HEK293T (cell line): ENCODE measurements around the gene GALNT2.

Experiments used
- BHLHE40 ChIP-seq: fragments of 450-650 bp; IDR thresholded peaks from 2 replicates; pipeline ENCODE4 v1.6.1; 2016; ENCODE audit warnings: mild to moderate bottlenecking, moderate library complexity, borderline replicate concordance
- CTBP1 ChIP-seq: fragments of 450-650 bp; IDR thresholded peaks from 2 replicates; pipeline ENCODE4 v1.6.1; 2016; ENCODE audit warnings: borderline replicate concordance
- ELF4 ChIP-seq: fragments of 450-650 bp; IDR thresholded peaks from 2 replicates; pipeline ENCODE4 v1.6.1; 2017; ENCODE audit warnings: antibody characterized with exemption
- FOXA1 ChIP-seq: fragments of 450-650 bp; IDR thresholded peaks from 2 replicates; pipeline ENCODE4 v1.6.1; 2016; ENCODE audit warnings: mild to moderate bottlenecking
- FOXK2 ChIP-seq: fragments of 450-650 bp; IDR thresholded peaks from 2 replicates; pipeline ENCODE4 v1.6.1; 2016; ENCODE audit warnings: mild to moderate bottlenecking
- FOXM1 ChIP-seq: fragments of 450-650 bp; IDR thresholded peaks from 2 replicates; pipeline ENCODE4 v1.6.1; 2017; ENCODE audit warnings: mild to moderate bottlenecking, borderline replicate concordance
- LEF1 ChIP-seq: fragments of 450-650 bp; IDR thresholded peaks from 2 replicates; pipeline ENCODE4 v1.6.1; 2017; ENCODE audit warnings: mild to moderate bottlenecking, borderline replicate concordance
- SP1 ChIP-seq: fragments of 450-650 bp; IDR thresholded peaks from 2 replicates; pipeline ENCODE4 v1.6.1; 2017
- SUZ12 ChIP-seq: fragments of 450-650 bp; IDR thresholded peaks from 2 replicates; pipeline ENCODE4 v1.6.1; 2016; ENCODE audit warnings: mild to moderate bottlenecking
- TARDBP ChIP-seq: fragments of 450-650 bp; IDR thresholded peaks from 2 replicates; pipeline ENCODE4 v1.6.1; 2016
- ZNF384 ChIP-seq: fragments of 450-650 bp; IDR thresholded peaks from 2 replicates; pipeline ENCODE4 v1.6.1; 2016

DNA sequence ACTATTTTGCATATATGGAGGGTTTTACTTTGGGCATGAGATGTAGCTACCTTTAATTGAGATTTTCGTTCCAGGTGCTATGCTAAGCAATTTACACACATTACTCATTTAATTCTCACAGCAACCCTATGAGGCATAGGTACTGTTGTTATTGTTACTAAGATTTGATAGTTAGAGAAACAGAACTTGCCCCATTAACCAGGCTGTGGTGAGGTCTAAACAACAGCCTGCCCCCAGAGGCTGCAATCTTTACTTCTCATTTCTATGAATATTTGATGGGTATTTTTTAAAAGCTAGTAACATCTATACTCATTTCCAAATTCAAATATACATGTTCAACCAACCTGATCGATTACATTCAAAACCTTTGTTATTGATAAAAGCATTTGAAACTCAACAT, 155.6 kb downstream of the GALNT2 start:
- TF ChIP-seq CTBP1: no peak
- TF ChIP-seq BHLHE40: no peak
- no peak for TF ChIP-seq TARDBP
- no peak for TF ChIP-seq SUZ12
- no peak for TF ChIP-seq FOXM1
- TF ChIP-seq FOXA1: no peak
- no peak for TF ChIP-seq ZNF384
- no peak for TF ChIP-seq SP1
- no peak for TF ChIP-seq FOXK2
- TF ChIP-seq LEF1: no peak
- TF ChIP-seq ELF4: no peak
